ENCODE data around the gene CNTNAP5. TPM values are rescaled to one million over a fixed set of nuclear protein-coding genes. Genes with fewer than 3 reads are reported as not detected.

CNTNAP5 gene
- total and polyA plus RNA-seq, 2 of the 8 experiments (the other 6 are each of a cell fraction or from before 2014, with no cell fraction given) = 0.11 to 0.76 TPM

GRCh38 chr2:124145982-124146381, 120.9 kb downstream of the CNTNAP5 start:
- CTCF ChIA-PET (ENCODE audit: partially characterized antibody) = interaction anchor here (1.0 to 1.3 kb wide), 2 partner anchors 13 to 18 kb away, joined by 3 to 6 read pairs; no protein-coding TSS in a partner anchor
- WGBS, 2 experiments (ENCODE audit: extremely low coverage in 1 of 2, insufficient coverage in 1 of 2, insufficient read length in 1 of 2, insufficient replicate concordance in 2 of 2, low coverage in 1 of 2, low lambda C conversion rate in 2 of 2, missing lambda C conversion rate in 1 of 2) = 89% methylated on average over 4 of the region's 4 CpGs; no CpG with 5 or more reads in 1 of the 2 experiments
- TF ChIP-seq CTBP2 (IDR thresholded peaks at IDR 0.05; ENCODE audit: borderline replicate concordance, insufficient read depth, insufficient read length, low read length) (no peak), RXRA (IDR thresholded peaks at IDR 0.05; ENCODE audit: insufficient read depth, low read depth, low read length) (no peak), MAX (IDR thresholded peaks at IDR 0.05) (no peak), YY1 (IDR thresholded peaks at IDR 0.05; ENCODE audit: low read depth, low read length) (no peak), JUN (IDR thresholded peaks at IDR 0.05; ENCODE audit: low read depth, low read length) (no peak), HDAC6 (IDR thresholded peaks at IDR 0.05; ENCODE audit: low read depth, low read length) (no peak), USF2 (IDR thresholded peaks at IDR 0.05; ENCODE audit: low read length) (no peak), MAFK (IDR thresholded peaks at IDR 0.05; ENCODE audit: low read depth, low read length) (no peak), E2F6 (IDR thresholded peaks at IDR 0.05) (no peak), BCL11A (IDR thresholded peaks at IDR 0.05; ENCODE audit: low read depth in 2 of 2, low read length in 2 of 2) (no peak), SIX5 (IDR thresholded peaks at IDR 0.05; ENCODE audit: low read depth, low read length) (no peak)

More at GRCh38 chr2:124145982-124146381, 120.9 kb downstream of the CNTNAP5 start:
- H3K79me1 ChIP-seq (ENCODE audit: low read depth, low read length) = no peaks in the 10 kb centered on the region
- DNase-seq (ENCODE audit: low read depth in 1 of 2, low spot score in 2 of 2) (no peak), FAIRE-seq (no peak)
- POLR2A ChIA-PET (ENCODE audit: partially characterized antibody) = no interaction called here
- H2AFZ ChIP-seq (ENCODE audit: low read length) = no peak overlapping the region
- no peaks in the 10 kb centered on the region for H3K9me3 ChIP-seq (ENCODE audit: insufficient read depth in 2 of 2, low read depth in 1 of 2, low read length in 1 of 2)
- no peak overlapping the region for H3K4ac ChIP-seq (replicated peaks; ENCODE audit: insufficient read length, low read depth, low read length)
- H4K5ac ChIP-seq (ENCODE audit: insufficient read length, low read depth, low read length) = no peak overlapping the region
- H3K18ac ChIP-seq (ENCODE audit: extremely low read depth, low read length) = no peak overlapping the region
- no peak overlapping the region for H3K23ac ChIP-seq (ENCODE audit: insufficient read length)
- H2BK15ac ChIP-seq (ENCODE audit: low read length) = no peak overlapping the region
- H4K8ac ChIP-seq (ENCODE audit: extremely low read depth, insufficient read depth, low read length) = no peak overlapping the region
- H2BK5ac ChIP-seq (ENCODE audit: low read depth, low read length) = no peak overlapping the region
- H3K27me3 ChIP-seq (replicated peaks in 1 of 4; ENCODE audit: control insufficient read depth in 3 of 4, extremely low read depth in 1 of 4, insufficient read depth in 3 of 4, low read length in 3 of 4) = peaks cover 0 to 6% (median under 1%) of the 10 kb centered on the region in 4 experiments; a peak in 4 of 7 replicates
- H3K36me3 ChIP-seq (ENCODE audit: control insufficient read depth in 2 of 4, insufficient read depth in 4 of 4, low read length in 3 of 4) = no peaks in the 10 kb centered on the region
- no peak overlapping the region for H2BK12ac ChIP-seq (ENCODE audit: low read depth, low read length)
- no peak overlapping the region for H2AK5ac ChIP-seq (ENCODE audit: low read depth, low read length)
- no peaks in the 10 kb centered on the region for H3K23me2 ChIP-seq (ENCODE audit: low read depth, low read length)
- no peaks in the 10 kb centered on the region for H4K20me1 ChIP-seq (replicated peaks in 1 of 2; ENCODE audit: control insufficient read depth in 1 of 2, insufficient read depth in 2 of 2, low read length in 2 of 2)
- no peak overlapping the region for H2BK120ac ChIP-seq (replicated peaks; ENCODE audit: low read depth, low read length)
- H3K27ac ChIP-seq (ENCODE audit: low read depth, low read length) = no peak overlapping the region
- no peak overlapping the region for H3K9ac ChIP-seq (replicated peaks in 1 of 4; ENCODE audit: extremely low read depth in 1 of 4, low read depth in 3 of 4, low read length in 3 of 4)
- H3K79me2 ChIP-seq (ENCODE audit: control insufficient read depth in 1 of 2, insufficient read depth in 2 of 2, low read length in 2 of 2) = no peaks in the 10 kb centered on the region
- H3K14ac ChIP-seq (ENCODE audit: insufficient read length) = no peak overlapping the region
- no peak overlapping the region for H3K4me3 ChIP-seq (ENCODE audit: extremely low read depth in 1 of 4, insufficient read depth in 2 of 4, low read depth in 3 of 4, low read length in 4 of 4)
- 0 out of 7 replicates have a peak, but pooled peaks cover 0 to 2% (median 0%) of the 10 kb centered on the region in 4 experiments for H3K4me1 ChIP-seq (replicated peaks in 1 of 4; ENCODE audit: control insufficient read depth in 3 of 4, insufficient read depth in 4 of 4, low read length in 3 of 4)
- no peak overlapping the region for H4K91ac ChIP-seq (replicated peaks; ENCODE audit: insufficient read length, low read length)
- H3K56ac ChIP-seq (replicated peaks; ENCODE audit: insufficient read length, low read depth, low read length) = no peak overlapping the region
- H3K4me2 ChIP-seq (ENCODE audit: insufficient read depth in 1 of 2, low read depth in 2 of 2, low read length in 2 of 2) = no peak overlapping the region
- no peak overlapping the region for H2BK20ac ChIP-seq (ENCODE audit: low read length)

All from H1 (cell line).